ENCODE data around the gene HRNR. TPM values are rescaled to one million over a fixed set of nuclear protein-coding genes. Genes with fewer than 3 reads are reported as not detected.

HRNR gene
- total and polyA plus RNA-seq, 4 donors: 0.02 TPM; not detected in 3

DNA sequence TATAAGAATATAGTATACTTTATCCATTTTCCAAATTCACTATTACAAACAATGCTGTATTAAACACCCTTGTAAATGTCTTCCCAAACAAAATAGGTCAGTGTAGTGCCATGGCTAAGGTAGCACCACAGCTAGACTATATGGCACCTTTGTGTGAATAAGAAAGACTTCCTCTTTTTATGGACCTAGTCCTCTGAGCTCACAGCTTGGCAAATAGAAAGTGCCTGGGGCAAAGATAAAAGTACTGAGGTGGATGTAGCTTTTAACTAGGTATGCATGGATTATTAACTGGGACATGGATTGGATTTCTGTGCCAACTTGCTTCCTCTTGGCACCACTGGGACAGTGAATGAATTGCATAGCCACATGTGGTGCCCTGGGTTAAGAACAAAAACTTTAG is 25.0 kb downstream of the HRNR start:
- Histone ChIP-seq H3K4me1 (ENCODE audit: control insufficient read depth in 5 of 5, insufficient read depth in 5 of 5, low read length in 5 of 5) (no peaks in the 10 kb centered on the region), H3K9ac (ENCODE audit: insufficient read depth in 1 of 2, low read length in 2 of 2) (no peak overlapping the region), H3K9me3 (ENCODE audit: control insufficient read depth in 4 of 4, insufficient read depth in 3 of 4, low read length in 3 of 4) (no peaks in the 10 kb centered on the region), H3K36me3 (ENCODE audit: control insufficient read depth in 4 of 4, insufficient read depth in 4 of 4, low read length in 4 of 4) (no peaks in the 10 kb centered on the region), H3K4me3 (no peak overlapping the region), H3K27ac (ENCODE audit: low read depth in 1 of 2, low read length in 1 of 2) (no peak overlapping the region), H3K27me3 (ENCODE audit: control insufficient read depth in 3 of 3, insufficient read depth in 3 of 3, low read length in 2 of 3) (no peaks in the 10 kb centered on the region)
- no peak for ATAC-seq (ENCODE audit: insufficient read depth, low FRiP score)
- DNase-seq: no peak
- TF ChIP-seq, protein P1, sequence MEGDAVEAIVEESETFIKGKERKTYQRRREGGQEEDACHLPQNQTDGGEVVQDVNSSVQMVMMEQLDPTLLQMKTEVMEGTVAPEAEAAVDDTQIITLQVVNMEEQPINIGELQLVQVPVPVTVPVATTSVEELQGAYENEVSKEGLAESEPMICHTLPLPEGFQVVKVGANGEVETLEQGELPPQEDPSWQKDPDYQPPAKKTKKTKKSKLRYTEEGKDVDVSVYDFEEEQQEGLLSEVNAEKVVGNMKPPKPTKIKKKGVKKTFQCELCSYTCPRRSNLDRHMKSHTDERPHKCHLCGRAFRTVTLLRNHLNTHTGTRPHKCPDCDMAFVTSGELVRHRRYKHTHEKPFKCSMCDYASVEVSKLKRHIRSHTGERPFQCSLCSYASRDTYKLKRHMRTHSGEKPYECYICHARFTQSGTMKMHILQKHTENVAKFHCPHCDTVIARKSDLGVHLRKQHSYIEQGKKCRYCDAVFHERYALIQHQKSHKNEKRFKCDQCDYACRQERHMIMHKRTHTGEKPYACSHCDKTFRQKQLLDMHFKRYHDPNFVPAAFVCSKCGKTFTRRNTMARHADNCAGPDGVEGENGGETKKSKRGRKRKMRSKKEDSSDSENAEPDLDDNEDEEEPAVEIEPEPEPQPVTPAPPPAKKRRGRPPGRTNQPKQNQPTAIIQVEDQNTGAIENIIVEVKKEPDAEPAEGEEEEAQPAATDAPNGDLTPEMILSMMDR (IDR thresholded peaks at IDR 0.05; ENCODE audit: control extremely low read depth, extremely low read depth): no peak

DNA sequence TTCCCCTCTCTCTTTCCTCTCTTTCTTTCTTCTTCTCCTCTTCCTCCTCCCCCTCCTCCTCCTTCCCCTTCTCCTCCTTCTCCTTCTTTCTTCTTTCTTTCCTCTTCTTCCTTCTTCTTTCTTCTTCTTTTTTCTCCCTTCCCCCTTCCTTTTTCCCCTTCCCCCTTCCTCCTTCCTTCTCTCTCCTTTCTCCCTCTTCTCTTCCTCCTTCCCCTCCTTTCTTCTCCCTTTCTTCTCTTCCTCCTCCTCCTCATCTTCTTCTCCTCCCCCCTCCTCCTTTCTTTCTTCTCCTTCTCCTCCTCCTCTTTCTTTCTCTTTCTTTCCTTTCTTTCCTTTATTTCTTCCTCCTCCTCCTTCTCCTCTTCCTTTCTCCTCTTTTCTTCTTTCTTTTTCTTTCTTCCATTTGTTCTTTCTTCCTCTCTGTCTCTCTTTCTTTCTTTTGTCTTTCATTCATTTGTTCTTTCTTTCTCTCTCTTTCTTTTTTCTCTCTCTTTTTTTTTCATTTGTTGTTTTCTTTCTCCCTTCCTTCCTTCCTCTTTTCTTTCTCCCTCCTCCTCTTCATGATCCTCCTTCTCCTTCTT is 26.5 kb downstream of the HRNR start:
- Histone ChIP-seq H3K36me3 (ENCODE audit: control insufficient read depth in 4 of 4, insufficient read depth in 4 of 4, low read length in 4 of 4) (no peaks in the 10 kb centered on the region), H3K9me3 (ENCODE audit: control insufficient read depth in 4 of 4, insufficient read depth in 3 of 4, low read length in 3 of 4) (no peaks in the 10 kb centered on the region), H3K27ac (ENCODE audit: low read depth in 1 of 2, low read length in 1 of 2) (no peak overlapping the region), H3K4me1 (ENCODE audit: control insufficient read depth in 5 of 5, insufficient read depth in 5 of 5, low read length in 5 of 5) (no peaks in the 10 kb centered on the region), H3K4me3 (no peak overlapping the region), H3K27me3 (ENCODE audit: control insufficient read depth in 3 of 3, insufficient read depth in 3 of 3, low read length in 2 of 3) (no peaks in the 10 kb centered on the region), H3K9ac (ENCODE audit: insufficient read depth in 1 of 2, low read length in 2 of 2) (no peak overlapping the region)
- TF ChIP-seq, protein P1 (IDR thresholded peaks at IDR 0.05; ENCODE audit: control extremely low read depth, extremely low read depth): no peak
- DNase-seq (no peak), ATAC-seq (ENCODE audit: insufficient read depth, low FRiP score) (no peak)

DNA sequence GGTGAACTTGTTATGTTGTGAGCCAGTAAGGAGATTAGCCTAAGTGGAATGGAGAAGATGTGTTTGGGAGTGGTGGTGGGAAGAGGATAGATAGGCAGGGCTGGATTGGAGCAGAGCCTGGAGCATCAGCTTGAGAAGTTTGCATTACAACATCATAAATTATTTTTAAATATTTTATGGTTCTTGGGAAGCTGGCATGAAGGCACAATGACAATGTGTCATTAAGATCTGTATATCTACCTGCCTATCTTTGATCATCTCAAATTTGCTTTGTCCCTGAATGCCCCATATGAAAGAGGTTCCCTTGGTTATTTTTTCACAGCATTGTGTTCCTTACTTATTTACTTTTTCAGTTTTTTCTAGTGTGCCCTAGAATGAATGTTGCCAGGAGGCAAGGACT is 32.3 kb downstream of the HRNR start:
- no peaks in the 10 kb centered on the region for H3K9me3 ChIP-seq (ENCODE audit: control insufficient read depth in 4 of 4, insufficient read depth in 3 of 4, low read length in 3 of 4)
- H3K27ac ChIP-seq (ENCODE audit: low read depth in 1 of 2, low read length in 1 of 2): no peak overlapping the region
- H3K9ac ChIP-seq (ENCODE audit: insufficient read depth in 1 of 2, low read length in 2 of 2): no peak overlapping the region
- H3K36me3 ChIP-seq (ENCODE audit: control insufficient read depth in 4 of 4, insufficient read depth in 4 of 4, low read length in 4 of 4): no peaks in the 10 kb centered on the region
- no peak overlapping the region for H3K4me3 ChIP-seq
- no peaks in the 10 kb centered on the region for H3K27me3 ChIP-seq (ENCODE audit: control insufficient read depth in 3 of 3, insufficient read depth in 3 of 3, low read length in 2 of 3)
- no peak for ATAC-seq (ENCODE audit: insufficient read depth, low FRiP score)
- peaks cover 0 to 11% (median 0%) of the 10 kb centered on the region in 5 donors for H3K4me1 ChIP-seq (ENCODE audit: control insufficient read depth in 5 of 5, insufficient read depth in 5 of 5, low read length in 5 of 5)
- TF ChIP-seq, protein P1 (IDR thresholded peaks at IDR 0.05; ENCODE audit: control extremely low read depth, extremely low read depth): no peak
- no peak for DNase-seq

DNA sequence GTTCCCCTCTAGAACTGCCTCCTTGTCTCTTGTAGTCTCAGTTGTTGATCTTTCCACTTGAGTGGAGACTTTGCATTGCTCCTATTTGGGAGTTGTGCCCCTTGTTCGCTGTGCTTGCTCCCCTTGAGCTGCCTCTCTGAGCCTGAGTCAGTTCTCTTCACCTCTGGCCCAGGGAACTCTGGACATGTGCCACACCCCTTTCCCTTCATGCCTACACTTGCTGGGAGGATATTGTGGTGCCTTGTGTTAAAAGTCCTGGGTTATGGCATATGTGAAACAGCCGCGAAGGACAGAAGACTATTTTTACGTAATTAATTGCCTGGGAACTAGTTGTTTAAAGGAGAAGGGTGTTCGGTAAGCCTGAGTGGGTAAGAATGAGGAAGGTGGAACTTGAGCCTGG is 32.7 kb downstream of the HRNR start:
- TF ChIP-seq, protein P1 (IDR thresholded peaks at IDR 0.05; ENCODE audit: control extremely low read depth, extremely low read depth): no peak
- no peak overlapping the region for H3K4me3 ChIP-seq

More for the DNA sequence above, 32.7 kb downstream of the HRNR start:
- Histone ChIP-seq H3K36me3 (ENCODE audit: control insufficient read depth in 4 of 4, insufficient read depth in 4 of 4, low read length in 4 of 4) (no peaks in the 10 kb centered on the region), H3K27ac (ENCODE audit: low read depth in 1 of 2, low read length in 1 of 2) (no peak overlapping the region), H3K9me3 (ENCODE audit: control insufficient read depth in 4 of 4, insufficient read depth in 3 of 4, low read length in 3 of 4) (no peaks in the 10 kb centered on the region), H3K9ac (ENCODE audit: insufficient read depth in 1 of 2, low read length in 2 of 2) (no peak overlapping the region), H3K4me1 (ENCODE audit: control insufficient read depth in 5 of 5, insufficient read depth in 5 of 5, low read length in 5 of 5) (peaks cover 0 to 11% (median 0%) of the 10 kb centered on the region in 5 donors), H3K27me3 (ENCODE audit: control insufficient read depth in 3 of 3, insufficient read depth in 3 of 3, low read length in 2 of 3) (no peaks in the 10 kb centered on the region)
- WGBS, 2 donors: 77 to 84% methylated on average over 5 of the region's 5 CpGs
- DNase-seq (no peak), ATAC-seq (ENCODE audit: insufficient read depth, low FRiP score) (no peak)
